Tibial nerve (tissue), 4 donors: ENCODE data around the gene DMXL1. TPM values are rescaled to one million over a fixed set of nuclear protein-coding genes. Genes with fewer than 3 reads are reported as not detected.
A peak's percentile ranks its signal among the peaks of the same experiment; 100 is the strongest.

Experiments used
- DNase-seq, 2 donors: peaks; one replicate each; pipeline ENCODE4 v3.0.0-alpha.2; 2019; ENCODE audit warnings: low spot score in 2 of 2
- H3K27ac ChIP-seq, 4 donors: fragments of 200-600 bp; sonication (generic) in 3 of 4; one replicate each; pipeline ENCODE4 v1.5.1; 2017 to 2019; ENCODE audit warnings: mild to moderate bottlenecking in 1 of 4
- H3K27me3 ChIP-seq, 2 donors: fragments of 200-600 bp; sonication (generic) in 1 of 2; one replicate each; pipeline versions ENCODE4 v1.5.1 to v1.6.0; 2017 to 2019
- H3K36me3 ChIP-seq, 3 donors: fragments of 200-600 bp; sonication (generic); one replicate each; pipeline ENCODE4 v1.5.1; 2018 to 2019
- H3K4me1 ChIP-seq, 4 donors: fragments of 200-600 bp; sonication (generic) in 3 of 4; one replicate each; pipeline ENCODE4 v1.5.1; 2017 to 2019
- H3K4me3 ChIP-seq, 4 donors: fragments of 200-600 bp; sonication (generic) in 3 of 4; one replicate each; pipeline ENCODE4 v1.5.1; 2017 to 2019; ENCODE audit warnings: mild to moderate bottlenecking in 1 of 4, moderate library complexity in 1 of 4
- H3K9me3 ChIP-seq, 4 donors: fragments of 200-600 bp; sonication (generic) in 3 of 4; one replicate each; pipeline ENCODE4 v1.5.1; 2017 to 2019
- CTCF ChIP-seq, 5 experiments: fragments of 200-600 bp in 3 of 5; fragments of 450-650 bp in 2 of 5; sonication (generic) in 3 of 5; IDR thresholded peaks; one replicate each; pipeline ENCODE4 v1.5.1; 2016 to 2019; ENCODE audit warnings: antibody characterized with exemption in 5 of 5, mild to moderate bottlenecking in 3 of 5, moderate library complexity in 2 of 5
- EP300 ChIP-seq, 2 donors: sonication (generic); formaldehyde crosslinking; IDR thresholded peaks; one replicate each; pipeline ENCODE4 v1.6.1; 2017; ENCODE audit warnings: antibody characterized with exemption in 2 of 2, mild to moderate bottlenecking in 1 of 2
- POLR2A ChIP-seq, 2 donors: fragments of 450-650 bp; IDR thresholded peaks; one replicate each; pipeline ENCODE4 v1.6.1; 2017; ENCODE audit warnings: antibody characterized with exemption in 2 of 2, mild to moderate bottlenecking in 2 of 2, moderate library complexity in 2 of 2
- WGBS, 2 donors: methylation state at CpG; one replicate each; pipeline ENCODE4 v1.1.5; 2018; 5-methylcytosine and 5-hydroxymethylcytosine counted together
- total RNA-seq, 4 donors: library from RNA; depleted of rRNA; stranded (reverse); fragments of >200 nt; gene quantifications; one replicate each; pipeline ENCODE4 v1.1.0, GENCODE V29; 2016

DMXL1 gene
- total RNA-seq, 4 donors from 2014 or later: 59.1 to 101 (median 76.1) TPM

- no peak for DNase-seq
- WGBS, 2 donors: 90 to 97% methylated on average over 2 of the region's 2 CpGs
- H3K9me3 ChIP-seq: peaks cover 0 to 7% (median 0%) of the 10 kb centered on the region in 4 donors
- peaks cover 0 to 7% (median 0%) of the 10 kb centered on the region in 4 donors for H3K4me1 ChIP-seq
- no peaks in the 10 kb centered on the region for H3K27me3 ChIP-seq
- H3K4me3 ChIP-seq: no peak overlapping the region
- no peaks in the 10 kb centered on the region for H3K36me3 ChIP-seq
- no peak overlapping the region for H3K27ac ChIP-seq
- TF ChIP-seq EP300 (IDR thresholded peaks at IDR 0.05): no peak
- TF ChIP-seq POLR2A (IDR thresholded peaks at IDR 0.05): no peak
- TF ChIP-seq CTCF (IDR thresholded peaks at IDR 0.05): no peak
These were observed 192.8 kb downstream of the DMXL1 start for GRCh38 chr5:119263639-119264038.

GRCh38 chr5:119264186-119264585 is 193.3 kb downstream of the DMXL1 start:
- Histone ChIP-seq H3K36me3 (no peaks in the 10 kb centered on the region), H3K27ac (no peak overlapping the region), H3K4me1 (peaks cover 0 to 8% (median under 1%) of the 10 kb centered on the region in 4 donors), H3K4me3 (no peak overlapping the region), H3K27me3 (no peaks in the 10 kb centered on the region), H3K9me3 (peaks cover 0 to 7% (median 0%) of the 10 kb centered on the region in 4 donors)
- no peak for DNase-seq
- 0% methylated on average over 1 of the region's 1 CpG for WGBS, 2 donors
- TF ChIP-seq CTCF (IDR thresholded peaks at IDR 0.05): no peak

DNA sequence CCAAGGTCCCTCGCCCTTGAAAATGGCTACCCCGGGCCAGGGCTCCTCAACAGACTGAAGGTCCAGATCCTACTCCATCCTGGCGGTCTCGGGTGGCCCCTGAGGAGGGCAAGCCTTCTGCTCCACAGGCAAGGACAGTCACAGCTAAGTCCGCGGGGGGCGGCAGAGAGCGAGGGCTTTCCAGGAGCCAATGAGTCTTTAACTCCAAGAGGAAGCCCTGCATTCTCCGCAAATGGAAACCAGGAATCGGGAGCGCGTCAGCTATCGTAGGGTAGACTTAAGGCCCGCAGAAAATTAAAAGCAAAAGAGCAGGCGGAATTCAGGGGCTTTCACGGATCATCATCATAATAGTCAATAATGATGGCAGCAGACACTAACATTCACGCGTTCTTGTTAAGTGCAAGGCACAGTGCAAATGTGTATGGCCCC is 197.1 kb downstream of the DMXL1 start:
- peak; percentile 81 to 91 for DNase-seq
- peaks cover 0 to under 1% (median 0%) of the 10 kb centered on the region in 4 donors for H3K9me3 ChIP-seq
- H3K27ac ChIP-seq: peak overlapping the region; percentile 74 to 96 (median 89)
- H3K36me3 ChIP-seq: no peaks in the 10 kb centered on the region
- H3K4me3 ChIP-seq: peak overlapping the region; percentile 65 to 92 (median 76)
- 1 to 2% methylated on average over 17 to 18 of the region's 18 CpGs for WGBS, 2 donors
- H3K4me1 ChIP-seq: peaks cover 0 to 17% (median 5%) of the 10 kb centered on the region in 4 donors
- H3K27me3 ChIP-seq: no peaks in the 10 kb centered on the region
- TF ChIP-seq CTCF (IDR thresholded peaks at IDR 0.05) (peak in 4 of 5 experiments; percentile 12 to 65 (median 38)), POLR2A (IDR thresholded peaks at IDR 0.05) (no peak), EP300 (IDR thresholded peaks at IDR 0.05) (no peak)

GRCh38 chr5:119268387-119269060 is 197.6 kb downstream of the DMXL1 start:
- Histone ChIP-seq H3K9me3 (no peaks in the 10 kb centered on the region), H3K36me3 (no peaks in the 10 kb centered on the region), H3K27ac (peak overlapping the region; percentile 74 to 96 (median 89)), H3K4me3 (peak overlapping the region; percentile 65 to 92 (median 76)), H3K4me1 (peaks cover 0 to 17% (median 7%) of the 10 kb centered on the region in 4 donors), H3K27me3 (no peaks in the 10 kb centered on the region)
- TF ChIP-seq EP300 (IDR thresholded peaks at IDR 0.05): peak; percentile 33 to 83
- no peak for TF ChIP-seq CTCF (IDR thresholded peaks at IDR 0.05)
- peak in 1 of 2 donors; percentile 82 for TF ChIP-seq POLR2A (IDR thresholded peaks at IDR 0.05)
- 0 to 1% methylated on average over 58 to 65 of the region's 65 CpGs for WGBS, 2 donors
- DNase-seq: peak; percentile 94
